ENCODE measurements around the gene PTRH2.

DNA sequence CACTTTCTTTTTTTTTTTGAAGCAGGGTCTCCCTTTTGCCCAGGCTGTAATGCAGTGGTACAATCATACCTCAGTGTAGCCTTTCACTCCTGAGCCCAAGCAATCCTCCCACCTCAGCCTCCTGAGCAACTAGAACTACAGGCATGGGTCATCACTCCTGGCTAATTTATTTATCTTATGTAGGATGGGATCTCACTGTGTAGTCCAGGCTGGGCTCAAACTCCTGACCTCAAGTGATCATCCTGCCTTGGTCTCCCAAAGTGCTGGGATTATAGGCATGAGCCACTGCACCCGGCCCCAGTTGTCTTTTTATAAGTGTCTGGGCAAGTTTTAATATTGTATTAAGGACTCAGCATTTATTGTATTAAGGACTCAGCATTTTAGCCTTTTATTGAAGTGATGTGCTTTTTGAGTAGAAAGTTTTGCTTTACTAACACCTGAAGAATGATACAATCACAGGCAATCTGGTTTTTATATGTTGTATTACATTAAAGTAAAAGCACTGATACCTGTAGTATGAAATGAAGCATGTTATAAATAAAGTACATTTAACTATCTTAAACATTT lies 23.1 kb upstream of the PTRH2 start:
- no peak for TF ChIP-seq GATA3 (IDR thresholded peaks at IDR 0.05; ENCODE audit: low read depth, low read length)
- TF ChIP-seq GATA2 (IDR thresholded peaks at IDR 0.05; ENCODE audit: low read depth, low read length) = no peak
